ENCODE results near the gene BDH2. TPM values are rescaled to one million over a fixed set of nuclear protein-coding genes. Genes with fewer than 3 reads are reported as not detected.

Gene BDH2
- total RNA-seq, 6 experiments from 2014 or later, result 32.3 to 70.6 (median 47.2) TPM

GRCh38 chr4:103129174-103129573, 29.5 kb upstream of the BDH2 start:
- no peak for TF ChIP-seq POLR2A (IDR thresholded peaks at IDR 0.05)
- no peak for TF ChIP-seq CTCF (IDR thresholded peaks at IDR 0.05)
- Histone ChIP-seq H3K9me3 (no peaks in the 10 kb centered on the region), H3K36me3 (no peaks in the 10 kb centered on the region), H3K27me3 (no peaks in the 10 kb centered on the region), H3K27ac (no peak overlapping the region), H3K4me3 (no peak overlapping the region), H3K4me1 (peaks cover 0 to 10% (median 0%) of the 10 kb centered on the region in 4 donors)
- no peak for ATAC-seq
- 94% methylated on average over 8 of the region's 8 CpGs for WGBS (ENCODE audit: insufficient coverage, low coverage, low lambda C conversion rate, missing lambda C conversion rate)
- intact Hi-C loops (cut with DNase I), result no loop called here
- DNase-seq, result no peak

- Histone ChIP-seq H3K27ac (no peak overlapping the region), H3K36me3 (no peaks in the 10 kb centered on the region), H3K4me3 (no peak overlapping the region), H3K27me3 (no peaks in the 10 kb centered on the region), H3K4me1 (peaks cover 0 to 10% (median 0%) of the 10 kb centered on the region in 4 donors), H3K9me3 (no peaks in the 10 kb centered on the region)
- DNase-seq (no peak), ATAC-seq (peak in 1 of 4 donors; percentile 24)
- whole genome bisulfite sequencing (ENCODE audit: insufficient coverage, low coverage, low lambda C conversion rate, missing lambda C conversion rate), result 91% methylated on average over 3 of the region's 3 CpGs
- intact Hi-C loops (cut with DNase I), result no loop called here
- TF ChIP-seq POLR2A (IDR thresholded peaks at IDR 0.05) (no peak), CTCF (IDR thresholded peaks at IDR 0.05) (no peak)
These were observed 26.5 kb upstream of the BDH2 start for GRCh38 chr4:103126126-103126525.

GRCh38 chr4:103123114-103123513, 23.5 kb upstream of the BDH2 start:
- TF ChIP-seq CTCF (IDR thresholded peaks at IDR 0.05) (no peak), POLR2A (IDR thresholded peaks at IDR 0.05) (no peak)
- H3K36me3 ChIP-seq, result no peaks in the 10 kb centered on the region
- no peaks in the 10 kb centered on the region for H3K9me3 ChIP-seq
- no peak overlapping the region for H3K4me3 ChIP-seq
- DNase-seq (no peak), ATAC-seq (no peak)
- WGBS (ENCODE audit: insufficient coverage, low coverage, low lambda C conversion rate, missing lambda C conversion rate), result 90% methylated on average over 3 of the region's 3 CpGs
- intact Hi-C loops (cut with DNase I), result no loop called here
- H3K27ac ChIP-seq, result no peak overlapping the region
- peaks cover 0 to 10% (median 0%) of the 10 kb centered on the region in 4 donors for H3K4me1 ChIP-seq
- no peaks in the 10 kb centered on the region for H3K27me3 ChIP-seq

GRCh38 chr4:103118166-103118565, 18.5 kb upstream of the BDH2 start:
- WGBS (ENCODE audit: insufficient coverage, low coverage, low lambda C conversion rate, missing lambda C conversion rate), result 80% methylated on average over 1 of the region's 1 CpG
- ATAC-seq (no peak), DNase-seq (no peak)
- intact Hi-C loops (cut with DNase I), result no loop called here
- Histone ChIP-seq H3K27me3 (no peaks in the 10 kb centered on the region), H3K4me1 (no peaks in the 10 kb centered on the region), H3K9me3 (no peaks in the 10 kb centered on the region), H3K36me3 (no peaks in the 10 kb centered on the region), H3K4me3 (no peak overlapping the region), H3K27ac (no peak overlapping the region)
- TF ChIP-seq POLR2A (IDR thresholded peaks at IDR 0.05) (no peak), CTCF (IDR thresholded peaks at IDR 0.05) (no peak)

- WGBS (ENCODE audit: insufficient coverage, low coverage, low lambda C conversion rate, missing lambda C conversion rate), result 89% methylated on average over 4 of the region's 4 CpGs
- no peak overlapping the region for H3K27ac ChIP-seq
- ATAC-seq, result no peak
- DNase-seq, result no peak
- intact Hi-C loops (cut with DNase I), result no loop called here
- no peaks in the 10 kb centered on the region for H3K36me3 ChIP-seq
- H3K27me3 ChIP-seq, result no peaks in the 10 kb centered on the region
- no peak overlapping the region for H3K4me3 ChIP-seq
- no peak for TF ChIP-seq POLR2A (IDR thresholded peaks at IDR 0.05)
- TF ChIP-seq CTCF (IDR thresholded peaks at IDR 0.05), result no peak
- peaks cover 0 to 9% (median 0%) of the 10 kb centered on the region in 4 donors for H3K4me1 ChIP-seq
- no peaks in the 10 kb centered on the region for H3K9me3 ChIP-seq
These were observed 12.0 kb upstream of the BDH2 start for GRCh38 chr4:103111598-103111997.
